HEK293 (cell line): Measurements from ENCODE around the gene MACROH2A1.

Experiments
- FEZF1 ChIP-seq: fragments of 450-650 bp; formaldehyde crosslinking; IDR thresholded peaks from 2 replicates; pipeline ENCODE4 v1.5.1; 2016; ENCODE audit warnings: missing biosample characterization, missing genetic modification characterization
- GLI4 ChIP-seq: fragments of 450-650 bp; formaldehyde crosslinking; IDR thresholded peaks from 2 replicates; pipeline ENCODE4 v1.5.1; 2016; ENCODE audit warnings: missing biosample characterization, missing genetic modification characterization
- KLF8 ChIP-seq: fragments of 450-650 bp; formaldehyde crosslinking; IDR thresholded peaks from 2 replicates; pipeline ENCODE4 v1.5.1; 2016; ENCODE audit warnings: missing biosample characterization, missing genetic modification characterization
- SCRT1 ChIP-seq: fragments of 450-650 bp; formaldehyde crosslinking; IDR thresholded peaks from 2 replicates; pipeline ENCODE4 v1.5.1; 2016; ENCODE audit warnings: missing biosample characterization, missing genetic modification characterization, borderline replicate concordance
- ZFP3 ChIP-seq: fragments of 450-650 bp; formaldehyde crosslinking; IDR thresholded peaks from 2 replicates; pipeline ENCODE4 v1.5.1; 2016; ENCODE audit warnings: low read depth, missing biosample characterization, missing genetic modification characterization
- ZNF155 ChIP-seq: fragments of 450-650 bp; formaldehyde crosslinking; IDR thresholded peaks from 2 replicates; pipeline ENCODE4 v1.5.1; 2016; ENCODE audit warnings: missing biosample characterization, missing genetic modification characterization
- TF ChIP-seq, protein P1 (sequence below): fragments of 450-650 bp; IDR thresholded peaks from 2 replicates; pipeline ENCODE4 v1.5.1; 2018; ENCODE audit warnings: missing biosample characterization, missing genetic modification characterization
- TF ChIP-seq, protein P2 (sequence below): fragments of 450-650 bp; formaldehyde crosslinking; IDR thresholded peaks from 2 replicates; pipeline ENCODE4 v1.5.1; 2016; ENCODE audit warnings: missing biosample characterization, missing genetic modification characterization

DNA sequence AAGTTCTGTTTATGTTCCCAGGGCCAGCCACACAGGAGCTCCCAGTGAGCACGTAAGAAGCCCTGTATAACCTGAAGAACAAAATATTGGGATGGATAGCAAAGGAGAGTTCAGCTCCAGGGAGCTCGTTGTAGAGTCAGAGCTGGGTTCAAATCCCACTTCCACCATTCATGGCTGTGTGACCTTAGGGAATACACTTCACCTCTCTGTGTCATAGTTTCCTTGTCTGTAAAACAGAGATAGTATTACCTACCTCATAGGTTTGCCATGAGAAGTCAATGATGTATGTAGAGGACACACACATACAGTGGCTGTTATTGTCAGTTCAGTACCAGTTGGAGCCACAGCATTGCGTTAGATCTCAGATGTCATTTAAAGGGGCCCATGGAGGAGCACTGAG is 67.4 kb downstream of the MACROH2A1 start:
- TF ChIP-seq, protein P1, sequence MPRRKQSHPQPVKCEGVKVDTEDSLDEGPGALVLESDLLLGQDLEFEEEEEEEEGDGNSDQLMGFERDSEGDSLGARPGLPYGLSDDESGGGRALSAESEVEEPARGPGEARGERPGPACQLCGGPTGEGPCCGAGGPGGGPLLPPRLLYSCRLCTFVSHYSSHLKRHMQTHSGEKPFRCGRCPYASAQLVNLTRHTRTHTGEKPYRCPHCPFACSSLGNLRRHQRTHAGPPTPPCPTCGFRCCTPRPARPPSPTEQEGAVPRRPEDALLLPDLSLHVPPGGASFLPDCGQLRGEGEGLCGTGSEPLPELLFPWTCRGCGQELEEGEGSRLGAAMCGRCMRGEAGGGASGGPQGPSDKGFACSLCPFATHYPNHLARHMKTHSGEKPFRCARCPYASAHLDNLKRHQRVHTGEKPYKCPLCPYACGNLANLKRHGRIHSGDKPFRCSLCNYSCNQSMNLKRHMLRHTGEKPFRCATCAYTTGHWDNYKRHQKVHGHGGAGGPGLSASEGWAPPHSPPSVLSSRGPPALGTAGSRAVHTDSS (tag by site-specific recombination): no peak
- TF ChIP-seq ZFP3 (tag by site-specific recombination) (no peak), SCRT1 (tag by site-specific recombination) (no peak), FEZF1 (tag by site-specific recombination) (no peak), KLF8 (tag by site-specific recombination) (no peak), GLI4 (tag by site-specific recombination) (no peak), ZNF155 (tag by site-specific recombination) (no peak)
- TF ChIP-seq, protein P2, sequence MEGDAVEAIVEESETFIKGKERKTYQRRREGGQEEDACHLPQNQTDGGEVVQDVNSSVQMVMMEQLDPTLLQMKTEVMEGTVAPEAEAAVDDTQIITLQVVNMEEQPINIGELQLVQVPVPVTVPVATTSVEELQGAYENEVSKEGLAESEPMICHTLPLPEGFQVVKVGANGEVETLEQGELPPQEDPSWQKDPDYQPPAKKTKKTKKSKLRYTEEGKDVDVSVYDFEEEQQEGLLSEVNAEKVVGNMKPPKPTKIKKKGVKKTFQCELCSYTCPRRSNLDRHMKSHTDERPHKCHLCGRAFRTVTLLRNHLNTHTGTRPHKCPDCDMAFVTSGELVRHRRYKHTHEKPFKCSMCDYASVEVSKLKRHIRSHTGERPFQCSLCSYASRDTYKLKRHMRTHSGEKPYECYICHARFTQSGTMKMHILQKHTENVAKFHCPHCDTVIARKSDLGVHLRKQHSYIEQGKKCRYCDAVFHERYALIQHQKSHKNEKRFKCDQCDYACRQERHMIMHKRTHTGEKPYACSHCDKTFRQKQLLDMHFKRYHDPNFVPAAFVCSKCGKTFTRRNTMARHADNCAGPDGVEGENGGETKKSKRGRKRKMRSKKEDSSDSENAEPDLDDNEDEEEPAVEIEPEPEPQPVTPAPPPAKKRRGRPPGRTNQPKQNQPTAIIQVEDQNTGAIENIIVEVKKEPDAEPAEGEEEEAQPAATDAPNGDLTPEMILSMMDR (tag by site-specific recombination): no peak
